Measurements from ENCODE around the gene MSN.
"Not testable (repeated sequence)": the region's sequence is repeated elsewhere in the genome, so short reads cannot be mapped to it uniquely, and the experiment has no call there.

DNA sequence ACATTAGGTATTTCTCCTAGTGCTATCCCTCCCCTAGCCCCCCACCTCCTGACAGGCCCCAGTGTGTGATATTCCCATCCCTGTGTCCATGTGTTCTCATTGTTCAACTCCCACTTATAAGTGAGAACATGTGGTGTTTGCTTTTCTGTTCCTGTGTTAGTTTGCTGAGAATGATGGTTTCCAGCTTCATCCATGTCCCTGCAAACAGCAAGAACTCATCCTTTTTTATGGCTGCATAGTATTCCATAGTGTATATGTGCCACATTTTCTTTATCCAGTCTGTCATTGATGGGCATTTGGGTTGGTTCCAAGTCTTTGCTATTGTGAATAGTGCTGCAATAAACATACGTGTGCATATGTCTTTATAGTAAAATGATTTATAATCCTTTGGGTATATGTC, 92.1 kb downstream of the MSN start:
- TF ChIP-seq EZH2phosphoT487 (IDR thresholded peaks at IDR 0.05; ENCODE audit: low read length); EZH2 (optimal IDR thresholded peaks at IDR 0.05; ENCODE audit: low read depth, low read length): not testable (repeated sequence)
- TF ChIP-seq, protein P1, sequence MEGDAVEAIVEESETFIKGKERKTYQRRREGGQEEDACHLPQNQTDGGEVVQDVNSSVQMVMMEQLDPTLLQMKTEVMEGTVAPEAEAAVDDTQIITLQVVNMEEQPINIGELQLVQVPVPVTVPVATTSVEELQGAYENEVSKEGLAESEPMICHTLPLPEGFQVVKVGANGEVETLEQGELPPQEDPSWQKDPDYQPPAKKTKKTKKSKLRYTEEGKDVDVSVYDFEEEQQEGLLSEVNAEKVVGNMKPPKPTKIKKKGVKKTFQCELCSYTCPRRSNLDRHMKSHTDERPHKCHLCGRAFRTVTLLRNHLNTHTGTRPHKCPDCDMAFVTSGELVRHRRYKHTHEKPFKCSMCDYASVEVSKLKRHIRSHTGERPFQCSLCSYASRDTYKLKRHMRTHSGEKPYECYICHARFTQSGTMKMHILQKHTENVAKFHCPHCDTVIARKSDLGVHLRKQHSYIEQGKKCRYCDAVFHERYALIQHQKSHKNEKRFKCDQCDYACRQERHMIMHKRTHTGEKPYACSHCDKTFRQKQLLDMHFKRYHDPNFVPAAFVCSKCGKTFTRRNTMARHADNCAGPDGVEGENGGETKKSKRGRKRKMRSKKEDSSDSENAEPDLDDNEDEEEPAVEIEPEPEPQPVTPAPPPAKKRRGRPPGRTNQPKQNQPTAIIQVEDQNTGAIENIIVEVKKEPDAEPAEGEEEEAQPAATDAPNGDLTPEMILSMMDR (IDR thresholded peaks at IDR 0.05; ENCODE audit: low read length): not testable (repeated sequence)

All from MM.1S (cell line).